Epidermal melanocyte (primary cell): ENCODE results near the gene COG5.
A peak's percentile ranks its signal among the peaks of the same experiment; 100 is the strongest.

ENCODE experiments used
- DNase-seq: peaks from one replicate; pipeline ENCODE4 v3.0.0; 2011; ENCODE audit warnings: low spot score; ENCODE audit not compliant: insufficient read length

The COG5 gene

DNA sequence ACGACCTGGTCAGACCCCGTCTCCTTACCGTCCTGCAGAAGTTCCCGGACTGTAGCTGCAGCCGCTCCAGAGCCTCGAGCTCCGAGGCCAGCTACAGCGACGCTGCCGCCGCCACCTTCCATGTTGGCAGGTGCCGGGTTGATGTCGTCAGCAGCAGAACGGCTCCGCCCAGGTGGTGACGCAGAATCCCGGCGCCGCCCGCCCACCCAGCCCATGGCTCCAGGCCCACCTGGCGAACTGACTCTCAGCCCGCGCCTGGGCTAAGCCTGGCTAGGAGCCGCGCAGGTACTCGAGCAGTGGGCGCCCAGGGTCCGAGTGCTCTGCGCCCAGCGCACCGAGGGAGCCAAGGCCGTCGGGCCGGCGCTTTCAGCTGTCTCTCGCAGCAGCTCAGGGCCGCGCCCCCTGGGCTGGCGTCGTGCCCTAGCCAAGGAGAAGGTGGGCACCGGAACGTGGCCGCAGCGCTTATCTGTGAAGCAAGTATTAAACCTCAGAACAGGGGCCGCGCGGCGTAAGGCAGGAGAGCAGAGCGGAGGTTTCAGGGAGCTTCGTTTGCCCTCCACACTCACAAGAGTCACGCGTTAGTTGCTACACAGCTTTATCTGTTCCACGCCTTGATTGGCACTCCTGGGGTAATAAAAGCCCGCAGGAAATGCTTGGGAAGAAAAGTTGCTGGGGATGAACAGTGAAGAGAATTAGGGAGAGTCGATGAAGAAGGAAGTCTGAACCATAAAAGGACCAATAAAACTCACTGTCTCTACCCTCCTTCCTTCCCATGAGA, at the start of gene COG5, which contains the start of gene DUS4L:
Gene COG5 (minus strand): TSS at position 146 of the 778 bp plus-strand sequence. CDS start 24 bp downstream, at position 122.
Gene DUS4L (plus strand): TSS at position 197 of the 778 bp plus-strand sequence. CDS start 3,100 bp downstream, outside the sequence.
- peak; percentile 38 for DNase-seq

DNA sequence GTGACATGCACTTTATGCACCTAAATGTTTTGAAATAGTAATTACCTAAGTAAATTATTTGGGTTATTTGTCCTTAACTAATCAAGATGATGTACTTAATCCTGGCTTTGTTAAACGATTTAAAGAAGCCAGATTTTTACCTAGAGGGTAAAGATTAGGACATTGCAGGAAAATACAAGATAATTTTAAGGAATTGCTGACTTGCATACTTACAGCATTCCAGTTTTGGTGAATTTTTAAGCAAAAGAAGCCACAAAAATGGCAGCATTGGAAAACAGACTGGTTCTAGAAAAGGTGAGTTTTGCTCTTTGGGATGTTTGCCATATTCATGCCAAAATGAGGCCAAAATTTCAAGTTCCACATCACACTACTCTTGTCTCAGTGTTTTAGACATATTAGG, 49.7 kb upstream of the COG5 start:
- DNase-seq: no peak

DNA sequence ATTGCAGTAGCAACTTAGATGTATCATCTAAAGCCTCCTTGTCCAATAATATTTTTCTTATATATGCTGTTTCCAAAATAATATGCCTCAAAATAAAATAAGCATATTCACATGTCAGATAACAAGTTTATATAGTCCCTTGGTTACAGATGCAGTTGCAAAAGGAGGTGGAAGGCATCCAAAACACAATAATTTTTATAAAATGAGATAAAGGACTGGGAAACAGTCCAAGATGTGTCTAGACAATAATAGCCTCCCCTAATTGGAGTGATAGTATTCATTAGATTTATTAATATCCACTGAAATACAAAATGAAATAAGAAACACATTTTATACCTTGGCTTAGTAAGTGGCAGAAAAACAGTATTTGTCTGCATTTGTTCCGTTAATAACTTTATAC, 46.6 kb upstream of the COG5 start:
- no peak for DNase-seq

DNA sequence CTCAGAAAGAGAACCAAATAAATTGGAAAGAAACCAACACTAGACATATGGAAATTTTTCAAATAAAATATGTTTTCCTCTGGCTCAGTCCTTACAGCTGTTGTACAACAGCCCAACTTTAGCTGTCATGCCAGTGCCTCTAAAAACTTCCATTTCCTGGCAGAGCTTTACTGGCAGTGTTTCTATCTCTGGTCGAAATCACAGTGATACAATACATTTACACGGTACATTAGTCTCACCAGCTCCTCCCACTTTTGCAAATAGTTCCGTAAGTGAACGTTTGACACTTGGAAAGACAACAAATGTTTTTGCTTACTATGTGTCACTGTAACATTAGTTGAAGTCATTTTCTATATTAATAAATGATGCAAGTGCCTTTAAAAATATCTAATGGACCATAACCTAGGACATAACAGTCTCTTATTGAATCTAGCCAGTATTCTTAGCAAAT, 46.1 kb upstream of the COG5 start:
- DNase-seq: no peak

DNA sequence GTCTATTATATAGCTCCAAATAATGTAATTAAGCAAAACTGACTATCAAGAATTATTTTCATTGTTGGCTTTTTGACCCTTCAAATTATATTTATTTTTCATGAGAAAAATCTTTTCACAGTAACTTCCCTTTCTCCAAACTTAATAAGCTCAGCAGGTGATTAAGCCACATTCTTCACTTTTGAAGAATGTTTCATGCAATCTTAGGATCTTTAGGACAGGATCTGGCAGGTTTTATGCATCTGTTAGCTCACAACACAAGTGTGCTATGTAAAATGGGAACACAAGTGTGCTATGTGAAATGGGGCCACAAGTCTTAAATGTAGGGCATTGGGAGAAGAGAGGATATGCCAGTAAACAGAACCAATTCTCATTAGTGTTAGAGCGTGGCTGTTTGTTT, 42.6 kb upstream of the COG5 start:
- DNase-seq: no peak

DNA sequence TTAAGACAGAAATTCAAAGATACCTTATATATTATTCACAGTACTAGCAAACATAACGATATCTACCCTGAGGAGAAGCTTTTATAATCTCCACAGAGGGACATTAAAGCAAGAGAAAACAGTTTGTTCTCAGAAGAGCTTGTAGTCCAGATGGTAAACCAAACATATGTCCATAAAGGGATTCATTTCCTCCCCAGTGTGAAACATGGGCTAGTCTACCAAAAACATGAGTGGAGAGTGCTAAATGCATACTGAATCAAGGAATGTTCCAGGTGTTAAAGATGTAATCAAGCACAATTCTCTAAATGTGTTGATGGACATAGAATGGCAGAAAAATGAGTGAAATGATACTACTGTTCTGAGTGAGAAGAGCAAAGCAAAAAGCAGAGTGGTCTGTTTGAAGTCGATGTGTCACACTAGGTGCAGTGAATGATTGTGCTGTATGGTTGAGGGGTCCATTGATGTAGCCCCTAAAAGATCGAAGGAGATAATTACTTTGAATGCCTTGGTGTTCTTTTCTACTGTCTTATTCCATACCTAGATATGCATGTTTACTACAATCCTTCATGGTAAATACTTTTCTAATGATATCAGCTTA, 41.6 kb upstream of the COG5 start:
- no peak for DNase-seq

DNA sequence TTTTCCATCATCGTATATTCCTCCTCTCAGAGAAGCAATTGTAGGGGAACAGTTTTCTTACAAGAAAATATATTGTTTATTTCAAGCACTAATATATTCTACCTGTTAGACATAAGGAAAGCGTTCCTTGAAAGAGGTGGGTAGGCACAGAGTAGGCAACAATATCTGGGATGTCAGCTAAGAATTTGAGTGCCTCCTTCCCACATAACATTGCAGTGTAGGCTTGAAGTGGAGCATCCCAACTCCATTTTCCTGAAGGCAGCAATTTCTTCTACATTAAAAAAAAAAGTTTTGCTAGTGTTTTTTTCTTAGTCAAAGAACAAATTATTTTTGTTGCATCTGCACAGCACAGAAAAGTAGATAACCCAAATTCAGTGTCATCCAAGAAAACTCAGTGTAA, 37.1 kb upstream of the COG5 start:
- no peak for DNase-seq

DNA sequence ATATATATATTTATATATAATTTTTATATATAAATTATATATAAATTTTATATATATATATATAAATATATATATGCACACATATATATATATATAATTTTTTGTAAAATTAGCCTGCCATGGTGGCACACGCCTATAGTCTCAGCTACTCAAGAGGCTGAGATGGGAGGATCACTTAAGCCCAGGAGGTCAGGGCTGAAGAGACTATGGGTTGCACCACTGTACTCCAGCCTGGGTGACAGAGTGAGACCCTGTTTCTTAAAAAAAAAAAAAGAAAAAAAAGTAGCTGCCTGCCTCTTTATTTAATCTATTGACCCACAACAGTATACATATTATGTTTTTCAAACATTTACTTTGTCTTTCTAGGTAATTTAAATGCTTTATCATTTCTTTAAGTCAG, 35.5 kb upstream of the COG5 start:
- DNase-seq: no peak

DNA sequence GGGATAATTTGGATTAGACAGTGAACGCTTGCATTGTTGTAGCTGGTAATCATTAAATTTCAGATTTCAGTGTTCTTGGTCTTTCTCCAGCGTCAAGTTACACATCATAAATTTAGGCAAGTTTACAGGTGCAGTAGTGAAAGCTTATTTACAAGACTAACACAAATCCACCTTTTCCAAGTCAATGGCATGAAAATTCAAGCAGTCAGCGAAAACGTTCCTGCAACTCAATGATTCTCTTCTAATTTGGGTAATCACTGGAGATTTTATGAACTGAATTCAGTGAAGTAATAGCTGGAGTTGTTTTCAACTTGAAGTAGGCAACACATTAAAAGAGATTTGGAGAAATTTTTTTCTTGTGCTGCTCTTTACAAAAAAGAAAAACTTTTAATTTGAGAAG, 34.2 kb upstream of the COG5 start:
- no peak for DNase-seq

DNA sequence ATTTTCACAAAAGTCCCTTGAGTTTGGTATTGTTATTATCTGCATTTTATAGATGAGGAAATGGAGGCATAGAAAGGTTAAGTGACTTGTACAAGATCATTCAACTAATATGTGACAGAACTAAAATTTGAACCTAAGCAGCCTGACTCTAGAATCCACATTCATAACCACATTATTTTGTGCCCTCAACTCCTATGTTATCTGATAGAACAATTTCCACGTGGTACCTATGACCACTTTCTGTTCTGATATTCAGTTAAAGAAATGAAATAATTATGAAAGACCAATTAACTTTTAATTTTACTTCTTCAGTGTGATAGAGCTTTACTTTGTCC, 33.8 kb upstream of the COG5 start:
- DNase-seq: no peak

DNA sequence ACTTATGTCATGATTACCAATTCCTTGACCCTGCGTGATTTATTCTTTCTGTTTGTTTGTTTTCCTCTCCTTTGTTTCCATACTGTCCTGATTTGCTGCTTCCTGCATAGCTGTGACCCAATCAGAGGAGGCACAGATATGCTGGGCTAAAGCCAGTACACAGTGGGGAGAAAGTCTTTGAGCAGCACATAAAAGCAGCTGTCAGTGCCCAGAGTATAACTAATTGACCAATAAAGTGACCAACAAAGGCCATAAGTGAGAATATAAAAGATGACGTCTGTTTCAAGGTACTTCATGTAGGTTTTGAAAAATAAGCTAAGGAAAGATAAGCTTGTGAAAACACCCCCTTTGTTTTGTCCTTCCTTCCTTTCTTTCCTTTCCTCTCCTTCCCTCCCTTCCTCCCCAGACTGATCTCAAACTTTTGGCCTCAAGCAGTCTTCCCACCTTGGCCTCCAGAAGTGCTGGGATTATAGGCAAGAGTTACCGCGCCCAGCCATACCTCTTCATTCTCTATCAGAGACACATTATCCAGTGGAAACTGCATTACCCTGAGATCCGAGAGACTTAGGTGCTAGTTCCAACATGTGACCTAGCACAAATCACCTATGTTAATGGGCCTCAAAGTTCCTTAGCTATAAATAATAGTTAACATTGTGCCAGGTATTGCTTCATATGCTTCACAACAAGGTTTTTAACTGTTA, 33.3 kb upstream of the COG5 start:
- no peak for DNase-seq

DNA sequence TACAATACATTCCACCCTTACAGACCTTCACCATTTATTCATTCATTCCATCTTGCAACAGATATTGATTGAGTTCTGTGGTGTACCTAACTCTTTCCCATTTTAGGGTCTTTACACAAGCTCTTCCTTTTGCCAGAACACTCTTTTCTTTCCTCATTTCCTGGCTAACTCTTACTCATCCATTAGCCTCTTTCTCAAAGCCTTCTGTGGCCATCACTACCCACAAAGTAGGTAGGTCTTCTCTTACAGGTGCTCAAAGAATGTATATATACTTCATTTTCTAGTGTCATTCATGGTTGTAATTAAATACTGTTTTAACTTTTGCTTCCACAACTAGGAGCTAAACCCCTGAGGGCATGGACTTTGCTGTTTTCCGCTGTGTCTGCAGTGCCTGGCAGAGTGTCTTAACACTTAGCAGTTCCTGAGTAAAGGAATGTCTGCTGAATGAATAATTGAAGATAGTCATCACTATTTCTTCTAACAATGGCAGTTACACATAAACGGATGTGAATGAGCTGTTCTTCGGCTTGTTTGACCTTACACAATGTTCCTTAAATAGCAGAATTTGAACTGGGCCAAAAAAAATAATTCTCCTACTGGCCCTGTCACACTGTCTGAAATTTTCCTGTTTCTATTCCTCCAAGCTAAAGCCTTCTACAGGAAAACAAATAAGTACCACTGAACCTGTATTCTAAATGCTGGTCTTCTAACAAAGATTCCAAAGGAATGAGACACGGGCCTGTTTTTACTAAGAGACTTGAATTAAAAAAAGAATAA, 31.4 kb upstream of the COG5 start:
- no peak for DNase-seq

DNA sequence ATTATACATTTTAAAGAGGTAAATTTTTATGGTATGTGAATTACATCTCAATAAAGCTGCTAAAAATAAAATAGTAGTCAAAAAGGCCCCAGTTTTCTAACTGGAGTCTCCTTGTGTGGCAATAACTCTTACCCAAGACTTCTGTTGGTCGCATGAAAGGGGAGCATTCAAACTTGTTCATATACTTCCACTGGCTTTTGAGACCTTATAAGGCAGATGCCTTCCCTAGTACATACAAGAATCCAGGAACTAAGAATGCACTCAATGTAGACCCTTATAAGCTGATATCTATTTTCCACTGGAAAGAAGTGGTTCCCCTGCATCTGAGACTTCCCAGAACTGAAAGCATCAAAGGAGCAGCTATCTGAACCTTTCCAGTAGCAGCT, 29.3 kb upstream of the COG5 start:
- DNase-seq: no peak

DNA sequence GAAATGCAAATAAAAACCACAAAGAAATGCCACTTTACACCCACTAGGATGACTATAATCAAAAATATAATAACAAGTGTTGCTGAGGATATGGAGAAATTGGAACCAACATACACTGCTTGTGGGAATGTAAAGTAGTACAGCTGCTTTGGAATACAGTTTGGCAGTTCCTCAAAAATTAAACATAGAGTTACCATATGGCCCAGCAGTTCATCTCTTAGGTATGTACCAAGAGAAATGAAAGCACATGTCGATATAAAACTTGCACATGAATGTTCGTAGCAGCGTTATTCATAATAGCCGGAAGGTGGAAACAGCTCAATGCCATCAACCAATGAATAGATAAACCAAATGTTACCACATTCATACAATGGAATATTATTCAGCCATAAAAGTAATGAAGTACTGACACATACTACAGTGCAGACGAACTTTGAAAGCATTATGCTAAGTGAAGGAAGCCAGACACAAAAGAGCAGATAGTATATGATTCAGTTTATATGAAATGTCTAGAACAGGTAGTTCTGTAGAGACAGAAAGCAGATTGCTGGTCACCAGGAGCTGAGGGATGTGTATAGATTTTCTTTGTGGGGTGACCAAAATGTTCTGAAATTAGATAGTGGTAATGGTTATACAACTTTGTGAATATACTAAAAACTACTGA, 28.8 kb upstream of the COG5 start:
- no peak for DNase-seq

DNA sequence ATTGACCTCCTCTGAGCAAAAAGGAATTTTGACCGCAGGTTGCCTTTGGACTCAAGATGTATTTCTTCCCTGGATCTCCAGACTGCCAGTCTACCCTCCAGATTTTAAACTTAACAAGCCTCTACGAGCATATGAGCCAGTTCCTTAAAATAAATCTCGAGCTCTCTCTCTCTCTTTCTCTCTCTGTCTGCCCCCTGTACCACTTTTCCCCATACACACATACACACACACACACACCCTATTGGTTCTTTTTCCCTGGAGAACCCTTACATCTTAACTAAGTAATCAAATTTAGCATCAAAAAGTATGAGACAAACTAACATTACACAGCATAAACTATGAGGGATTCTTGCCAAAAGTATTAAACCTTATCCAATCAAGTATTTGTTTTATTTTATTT, 27.7 kb upstream of the COG5 start:
- no peak for DNase-seq

DNA sequence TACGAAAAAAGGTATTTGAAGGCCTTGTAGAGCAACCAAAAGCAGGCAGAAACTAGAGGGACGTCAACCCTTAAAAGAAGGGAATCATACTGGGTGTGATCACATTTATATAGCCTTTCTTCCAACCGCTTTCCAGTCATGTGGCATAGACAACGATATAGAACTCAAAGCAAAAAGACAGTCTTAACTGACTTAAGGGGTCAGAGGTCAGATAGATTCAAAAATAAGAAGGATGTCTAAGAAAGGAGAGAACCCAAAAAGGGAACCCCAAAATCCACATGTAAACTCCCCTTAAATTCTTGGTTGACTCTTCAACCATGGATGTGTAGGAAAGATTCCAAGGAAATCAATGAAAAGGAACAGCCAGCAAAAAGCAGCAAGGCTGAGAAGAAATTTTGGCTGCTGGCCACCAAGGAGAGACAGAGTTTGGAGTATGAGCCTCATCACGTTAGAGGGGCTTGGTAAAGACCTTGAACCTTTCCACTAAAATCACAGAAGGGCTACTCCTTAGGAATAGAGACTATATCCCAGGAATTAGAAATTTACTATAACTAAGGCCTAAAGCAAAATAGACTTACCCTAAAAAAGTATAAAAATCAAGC, 24.9 kb upstream of the COG5 start:
- no peak for DNase-seq

DNA sequence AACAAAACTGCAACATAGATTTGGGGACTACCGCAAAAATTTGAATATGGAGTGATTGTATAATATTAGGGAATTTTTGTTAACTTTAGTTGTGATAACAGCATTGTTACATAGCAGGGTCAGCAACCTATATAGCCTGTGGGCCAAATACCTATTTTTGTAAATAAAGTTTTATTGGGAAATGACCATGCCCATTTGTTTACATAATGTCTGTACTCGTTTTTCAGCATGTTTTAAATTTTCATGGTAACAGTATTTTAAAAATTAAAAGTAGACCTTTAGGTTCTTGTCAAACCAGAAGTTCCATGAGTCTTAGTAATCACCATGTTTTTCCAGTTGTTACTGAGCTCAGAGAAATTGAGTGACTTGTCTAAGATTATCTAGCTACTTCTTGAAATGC, 21.0 kb upstream of the COG5 start:
- DNase-seq: no peak

DNA sequence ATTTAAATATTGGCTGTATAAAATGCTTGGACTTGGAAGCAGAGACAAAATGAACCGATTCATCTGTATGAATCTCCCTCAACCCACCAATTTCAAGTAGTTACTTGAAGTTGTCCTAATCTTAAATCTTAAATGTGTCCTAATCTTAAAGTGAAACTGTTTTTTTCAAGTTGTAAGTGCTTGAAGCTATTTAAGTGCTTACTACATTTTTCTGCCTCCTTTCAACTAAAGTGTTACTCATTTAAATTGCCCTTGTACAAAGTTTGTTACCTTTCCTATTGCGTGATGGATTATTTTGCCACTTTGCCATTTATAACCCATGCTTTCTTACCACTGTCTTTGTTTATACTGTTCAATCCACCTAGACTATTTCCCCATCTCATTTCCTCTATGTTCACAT, 19.2 kb upstream of the COG5 start:
- no peak for DNase-seq

DNA sequence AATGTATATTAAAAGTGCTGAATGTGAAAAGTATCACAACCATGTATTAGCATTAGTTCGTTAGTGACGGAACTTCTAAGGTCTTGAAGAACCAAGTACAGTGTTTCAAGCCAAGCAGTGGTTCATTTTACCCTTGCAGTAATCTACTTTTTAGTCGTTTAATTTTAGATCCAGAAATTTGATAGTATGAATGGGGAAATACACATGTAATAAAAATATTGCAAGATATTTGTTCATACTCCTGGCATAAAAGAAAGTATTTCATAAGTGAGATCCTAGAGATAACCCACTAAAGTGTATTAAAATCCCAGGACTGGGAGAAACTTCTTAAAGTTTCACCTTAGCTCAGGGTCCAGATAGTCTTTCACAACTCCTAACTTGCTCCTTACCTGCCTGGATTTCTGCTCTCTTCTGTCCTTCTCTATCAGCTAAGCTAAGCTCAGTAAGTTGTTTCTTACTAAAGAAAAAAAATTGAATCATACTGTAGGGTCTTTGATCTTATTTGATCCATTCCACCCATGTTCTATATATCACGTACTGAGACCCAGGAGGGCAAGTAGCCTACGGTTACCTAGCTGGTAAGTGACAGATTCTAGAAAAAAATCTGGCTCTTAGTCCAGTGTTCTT, 17.8 kb upstream of the COG5 start:
- DNase-seq: no peak

DNA sequence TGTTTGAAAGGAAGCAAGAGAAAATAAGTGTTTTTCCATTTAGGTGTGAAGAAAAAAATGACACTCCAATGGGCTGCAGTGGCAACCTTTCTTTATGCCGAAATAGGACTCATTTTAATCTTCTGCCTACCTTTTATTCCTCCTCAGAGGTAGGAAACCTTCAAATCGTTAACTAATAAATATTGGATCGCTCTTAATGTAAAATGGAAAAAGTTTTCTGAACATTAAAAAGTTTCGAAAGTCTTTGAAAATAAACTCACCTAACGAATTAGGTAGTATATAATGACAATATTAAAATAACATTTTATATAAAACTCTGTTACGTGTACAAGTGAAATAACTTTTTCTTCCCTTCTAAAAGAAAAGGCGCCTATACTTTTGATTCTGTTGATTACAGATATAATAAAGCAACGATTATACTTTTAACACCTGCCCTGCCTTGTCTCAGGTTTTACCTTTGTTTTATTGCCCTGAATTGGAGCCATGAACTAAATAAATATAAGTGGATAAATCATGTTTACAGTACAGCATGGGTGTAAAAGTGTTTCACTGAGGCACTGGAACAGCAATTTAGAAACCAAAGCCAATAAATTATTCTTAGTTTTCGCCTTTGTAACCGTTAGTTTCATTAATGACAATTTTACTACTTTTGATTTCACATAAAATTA, 17.1 kb upstream of the COG5 start:
- DNase-seq: no peak
